Stomach (tissue), 4 donors: ENCODE measurements around the gene TRAF3.

Experiments used
- CTCF ChIP-seq, 7 experiments: fragments of 450-650 bp in 4 of 7; fragments of 200-600 bp in 3 of 7; sonication (generic) in 3 of 7; IDR thresholded peaks; one replicate each; pipeline ENCODE4 v1.5.1; 2016 to 2019; ENCODE audit warnings: antibody characterized with exemption in 7 of 7, control low read depth in 2 of 7, mild to moderate bottlenecking in 1 of 7
- EP300 ChIP-seq: sonication (generic); formaldehyde crosslinking; IDR thresholded peaks from one replicate; pipeline ENCODE4 v1.6.1; 2017; ENCODE audit warnings: antibody characterized with exemption
- POLR2A ChIP-seq, 4 donors: fragments of 450-650 bp; IDR thresholded peaks; one replicate each; pipeline ENCODE4 v1.6.1; 2016; ENCODE audit warnings: antibody characterized with exemption in 4 of 4, control low read depth in 2 of 4, mild to moderate bottlenecking in 1 of 4, moderate library complexity in 1 of 4
- POLR2AphosphoS5 ChIP-seq, 3 donors: sonication (generic); formaldehyde crosslinking; IDR thresholded peaks; one replicate each; pipeline ENCODE4 v1.6.1; 2016; ENCODE audit warnings: antibody characterized with exemption in 3 of 3

GRCh38 chr14:102932484-102933248, 155.4 kb downstream of the TRAF3 start:
- TF ChIP-seq POLR2A (IDR thresholded peaks at IDR 0.05), result no peak
- TF ChIP-seq POLR2AphosphoS5 (IDR thresholded peaks at IDR 0.05), result no peak
- TF ChIP-seq CTCF (IDR thresholded peaks at IDR 0.05), result no peak
- no peak for TF ChIP-seq EP300
